ENCODE data around the gene KARS1.

KARS1 gene

GRCh38 chr16:75627851-75628250 is 19.6 kb downstream of the KARS1 start:
- TF ChIP-seq CTCF (IDR thresholded peaks at IDR 0.05; ENCODE audit: borderline replicate concordance, insufficient read depth, low read depth, low read length) = no peak
- no peak overlapping the region for H3K4me3 ChIP-seq (ENCODE audit: low read depth, low read length)

GRCh38 chr16:75626806-75627205 is 20.7 kb downstream of the KARS1 start:
- no peak for TF ChIP-seq CTCF (IDR thresholded peaks at IDR 0.05; ENCODE audit: borderline replicate concordance, insufficient read depth, low read depth, low read length)
- no peak overlapping the region for H3K4me3 ChIP-seq (ENCODE audit: low read depth, low read length)

- TF ChIP-seq CTCF (IDR thresholded peaks at IDR 0.05; ENCODE audit: borderline replicate concordance, insufficient read depth, low read depth, low read length) = no peak
- no peak overlapping the region for H3K4me3 ChIP-seq (ENCODE audit: low read depth, low read length)
Measured at GRCh38 chr16:75624921-75625334, 22.5 kb downstream of the KARS1 start.

- TF ChIP-seq CTCF (IDR thresholded peaks at IDR 0.05; ENCODE audit: borderline replicate concordance, insufficient read depth, low read depth, low read length) = no peak
- H3K4me3 ChIP-seq (ENCODE audit: low read depth, low read length) = peak within 1 kb of the TSS; percentile 86
Measured at GRCh38 chr16:75622761-75623605, 24.5 kb downstream of the KARS1 start, which contains the start of gene ADAT1. Gene ADAT1, minus strand, starts transcription at chr16:75623281. Its CDS starts 2,482 bp downstream, at chr16:75620799.

- no peak overlapping the region for H3K4me3 ChIP-seq (ENCODE audit: low read depth, low read length)
Measured at GRCh38 chr16:75621170-75621477, 26.3 kb downstream of the KARS1 start.

GRCh38 chr16:75620326-75621169 is 26.9 kb downstream of the KARS1 start:
- no peak for TF ChIP-seq CTCF (IDR thresholded peaks at IDR 0.05; ENCODE audit: borderline replicate concordance, insufficient read depth, low read depth, low read length)
- no peak overlapping the region for H3K4me3 ChIP-seq (ENCODE audit: low read depth, low read length)

More at GRCh38 chr16:75621170-75621477, 26.3 kb downstream of the KARS1 start:
- peak; percentile 31; the same call in 1 of the 2 replicates for TF ChIP-seq CTCF (IDR thresholded peaks at IDR 0.05; ENCODE audit: borderline replicate concordance, insufficient read depth, low read depth, low read length)
